OCI-LY7 (cell line): ENCODE measurements around the gene AHNAK2. TPM values are rescaled to one million over a fixed set of nuclear protein-coding genes. Genes with fewer than 3 reads are reported as not detected.
"Not testable (repeated sequence)": the region's sequence is repeated elsewhere in the genome, so short reads cannot be mapped to it uniquely, and the experiment has no call there.

ENCODE experiments used
- BruUV-seq: library from RNA; stranded (reverse); fragments of 400-500 nt; replicated peaks from 2 replicates; lab custom pipeline; 2021; lab: Mats Ljungman, UMichigan
- CTCF ChIA-PET: fragments of 300-600 bp; sonication (Branson Sonifier 250); formaldehyde crosslinking; loops from one replicate; lab custom pipeline; 2022; ENCODE audit warnings: antibody characterized with exemption; ENCODE audit not compliant: unreplicated experiment; lab: Charles Lee
- POLR2A ChIA-PET: fragments of 300-600 bp; sonication (Branson Sonifier 250); formaldehyde crosslinking; loops from one replicate; lab custom pipeline; 2022; ENCODE audit warnings: antibody characterized with exemption; lab: Charles Lee
- DNase-seq: peaks from one replicate; pipeline ENCODE4 v3.0.0-alpha.2; 2015; ENCODE audit warnings: low spot score
- H2AFZ ChIP-seq: fragments of 200-600 bp; sonication (generic), shearing (Covaris generic); 2 replicates; pipeline ENCODE4 v1.6.1; 2014; ENCODE audit warnings: mild to moderate bottlenecking, antibody characterized with exemption, low read length, moderate library complexity
- H3K27ac ChIP-seq: fragments of 200-600 bp; sonication (generic); 2 replicates; pipeline ENCODE4 v1.5.1; 2014; ENCODE audit warnings: mixed run types, low read depth, mild to moderate bottlenecking, moderate library complexity, low read length, inconsistent platforms; ENCODE audit not compliant: poor library complexity, severe bottlenecking
- H3K36me3 ChIP-seq: fragments of 200-600 bp; sonication (generic); 2 replicates; pipeline ENCODE4 v1.6.1; 2014; ENCODE audit warnings: mild to moderate bottlenecking, antibody characterized with exemption, low read length, moderate library complexity, mixed read lengths; ENCODE audit not compliant: insufficient read depth
- H3K4me1 ChIP-seq: fragments of 200-600 bp; sonication (generic); 2 replicates; pipeline ENCODE4 v1.5.1; 2014; ENCODE audit warnings: mild to moderate bottlenecking, low read length; ENCODE audit not compliant: insufficient read depth, poor library complexity, severe bottlenecking
- H3K4me2 ChIP-seq: fragments of 200-600 bp; sonication (generic); 2 replicates; pipeline ENCODE4 v1.6.1; 2014; ENCODE audit warnings: mild to moderate bottlenecking, low read length
- H3K4me3 ChIP-seq: fragments of 200-600 bp; sonication (generic); 2 replicates; pipeline ENCODE4 v1.5.1; 2014; ENCODE audit warnings: mild to moderate bottlenecking, low read depth, low read length; ENCODE audit not compliant: poor library complexity, severe bottlenecking
- H3K79me2 ChIP-seq: fragments of 200-600 bp; sonication (generic); 2 replicates; pipeline ENCODE4 v1.6.1; 2016; ENCODE audit warnings: low read depth, mild to moderate bottlenecking, low read length, moderate library complexity, mixed read lengths; ENCODE audit not compliant: insufficient read depth
- H3K9me2 ChIP-seq: fragments of 200-600 bp; sonication (generic); 2 replicates; pipeline ENCODE4 v1.6.1; 2016; ENCODE audit warnings: mild to moderate bottlenecking, low read length, mixed read lengths; ENCODE audit not compliant: insufficient read depth
- H3K9me3 ChIP-seq: fragments of 200-600 bp; sonication (generic); 2 replicates; pipeline ENCODE4 v1.6.1; 2014; ENCODE audit warnings: mild to moderate bottlenecking, mixed run types, low read length, mixed read lengths
- H4K20me1 ChIP-seq: fragments of 200-600 bp; sonication (generic); 2 replicates; pipeline ENCODE4 v1.6.1; 2014; ENCODE audit warnings: mild to moderate bottlenecking, antibody characterized with exemption, low read length, moderate library complexity, mixed read lengths; ENCODE audit not compliant: insufficient read depth
- CTCF ChIP-seq: fragments of 200-600 bp; sonication (generic); conservative IDR thresholded peaks from 2 replicates; pipeline ENCODE4 v1.5.1; 2014; ENCODE audit warnings: mild to moderate bottlenecking, antibody characterized with exemption, low read length, moderate library complexity, mixed read lengths
- EZH2phosphoT487 ChIP-seq: fragments of 200-600 bp; sonication (generic); IDR thresholded peaks from 2 replicates; pipeline ENCODE4 v1.6.1; 2018; ENCODE audit warnings: low read depth, borderline replicate concordance, mild to moderate bottlenecking, mixed run types, antibody characterized with exemption, low read length, moderate library complexity, mixed read lengths
- intact Hi-C: fragments of 100-400 bp; cut with micrococcal nuclease; formaldehyde crosslinking; loops from one replicate; pipeline ENCODE4 v1.10.0; 2022; ENCODE audit not compliant: unreplicated experiment
- total RNA-seq, 2 experiments: library from RNA; depleted of rRNA in 1 of 2; stranded (reverse); fragments of >200 nt in 1 of 2; shearing (Covaris generic) in 1 of 2; gene quantifications; 2 replicates each; pipeline ENCODE4 v1.2.3, GENCODE V29; 2014 to 2022

AHNAK2 gene
- total RNA-seq, 2 experiments from 2014 or later, result 0.61 TPM; not detected in 1

- no peaks in the 10 kb centered on the region for H3K4me1 ChIP-seq
- intact Hi-C loops, result no loop called here
- H3K4me2 ChIP-seq, result no peak overlapping the region
- ChIA-PET CTCF (no interaction called here), POLR2A (interaction anchor here (0.6 kb wide), 1 partner anchor 149 kb away, joined by 4 read pairs; no protein-coding TSS in a partner anchor)
- H3K9me3 ChIP-seq, result no peaks in the 10 kb centered on the region
- no peaks in the 10 kb centered on the region for H3K9me2 ChIP-seq
- TF ChIP-seq CTCF, result no peak
- TF ChIP-seq EZH2phosphoT487, result no peak
- no peaks in the 10 kb centered on the region for H3K79me2 ChIP-seq
- DNase-seq, result no peak
- no peak overlapping the region for H3K4me3 ChIP-seq
- BruUV-seq, result no TSS peak
- no peaks in the 10 kb centered on the region for H3K36me3 ChIP-seq
- no peak overlapping the region for H2AFZ ChIP-seq
- H4K20me1 ChIP-seq, result no peaks in the 10 kb centered on the region
- no peak overlapping the region for H3K27ac ChIP-seq
Observed at GRCh38 chr14:104891664-104892530, 86.3 kb downstream of the AHNAK2 start.

GRCh38 chr14:104891121-104891551, 87.0 kb downstream of the AHNAK2 start:
- no peaks in the 10 kb centered on the region for H3K9me2 ChIP-seq

GRCh38 chr14:104890292-104890691, 87.9 kb downstream of the AHNAK2 start:
- CTCF ChIA-PET, H3K36me3 ChIP-seq, H3K9me3 ChIP-seq, H2AFZ ChIP-seq, POLR2A ChIA-PET, BruUV-seq, H3K79me2 ChIP-seq, H3K27ac ChIP-seq, H3K4me3 ChIP-seq, DNase-seq, H3K4me1 ChIP-seq, H3K9me2 ChIP-seq, H4K20me1 ChIP-seq, intact Hi-C loops, H3K4me2 ChIP-seq: not testable (repeated sequence)

More at GRCh38 chr14:104891121-104891551, 87.0 kb downstream of the AHNAK2 start:
- ChIA-PET POLR2A (no interaction called here), CTCF (no interaction called here)
- H4K20me1 ChIP-seq, result no peaks in the 10 kb centered on the region
- TF ChIP-seq EZH2phosphoT487, result no peak
- no peak for TF ChIP-seq CTCF
- H3K27ac ChIP-seq, result no peak overlapping the region
- H3K4me1 ChIP-seq, result no peaks in the 10 kb centered on the region
- H3K4me2 ChIP-seq, result no peak overlapping the region
- intact Hi-C loops, result no loop called here
- H3K9me3 ChIP-seq, result no peaks in the 10 kb centered on the region
- H3K36me3 ChIP-seq, result no peaks in the 10 kb centered on the region
- BruUV-seq, result no TSS peak
- no peaks in the 10 kb centered on the region for H3K79me2 ChIP-seq
- H3K4me3 ChIP-seq, result no peak overlapping the region
- DNase-seq, result no peak
- no peak overlapping the region for H2AFZ ChIP-seq
